ENCODE measurements around the gene EPM2A.

Gene EPM2A

GRCh38 chr6:145602726-145603326 is 132.5 kb downstream of the EPM2A start:
- DNase-seq (ENCODE audit: low spot score) = no peak

GRCh38 chr6:145601397-145601796 is 133.9 kb downstream of the EPM2A start:
- no peak for DNase-seq (ENCODE audit: low spot score)

GRCh38 chr6:145600299-145600698 is 135.0 kb downstream of the EPM2A start:
- DNase-seq (ENCODE audit: low spot score) = no peak

GRCh38 chr6:145588981-145589380 is 146.3 kb downstream of the EPM2A start:
- no peak for DNase-seq (ENCODE audit: low spot score)

GRCh38 chr6:145587334-145587733 is 148.0 kb downstream of the EPM2A start:
- DNase-seq (ENCODE audit: low spot score) = no peak

GRCh38 chr6:145583753-145584152 is 151.6 kb downstream of the EPM2A start:
- DNase-seq (ENCODE audit: low spot score) = no peak
